Neural progenitor cell (in vitro differentiated cells): Measurements from ENCODE around the gene SERF2.
"Not testable (repeated sequence)": the region's sequence is repeated elsewhere in the genome, so short reads cannot be mapped to it uniquely, and the experiment has no call there.

Experiments used
- EZH2 ChIP-seq: fragments of 200-600 bp; sonication (generic); IDR thresholded peaks from 2 replicates; pipeline ENCODE4 v1.6.1; 2017; ENCODE audit warnings: antibody characterized with exemption, mild to moderate bottlenecking, moderate library complexity
- TF ChIP-seq, protein P1 (sequence below): fragments of 200-600 bp; sonication (generic); IDR thresholded peaks from 2 replicates; pipeline ENCODE4 v1.5.1; 2017; ENCODE audit warnings: antibody characterized with exemption, mild to moderate bottlenecking

DNA sequence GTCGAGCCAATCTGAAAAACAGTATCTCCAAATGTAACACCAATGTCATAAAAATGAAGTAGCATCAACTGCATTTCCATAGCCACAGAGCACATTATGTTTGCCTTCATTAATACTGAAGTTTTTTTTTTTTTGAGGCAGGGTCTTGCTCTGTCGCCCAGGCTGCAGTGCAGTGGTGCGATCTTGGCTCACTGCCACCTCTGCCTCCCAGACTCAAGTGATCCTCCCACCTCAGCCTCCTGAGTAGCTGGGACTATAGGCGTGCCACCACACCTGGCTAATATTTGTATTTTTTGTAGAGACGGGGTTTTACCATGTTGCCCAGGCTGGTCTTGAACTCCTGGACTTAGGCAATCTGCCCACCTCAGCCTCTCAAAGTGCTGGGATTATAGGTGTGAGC, 22.9 kb downstream of the SERF2 start:
- TF ChIP-seq, protein P1, sequence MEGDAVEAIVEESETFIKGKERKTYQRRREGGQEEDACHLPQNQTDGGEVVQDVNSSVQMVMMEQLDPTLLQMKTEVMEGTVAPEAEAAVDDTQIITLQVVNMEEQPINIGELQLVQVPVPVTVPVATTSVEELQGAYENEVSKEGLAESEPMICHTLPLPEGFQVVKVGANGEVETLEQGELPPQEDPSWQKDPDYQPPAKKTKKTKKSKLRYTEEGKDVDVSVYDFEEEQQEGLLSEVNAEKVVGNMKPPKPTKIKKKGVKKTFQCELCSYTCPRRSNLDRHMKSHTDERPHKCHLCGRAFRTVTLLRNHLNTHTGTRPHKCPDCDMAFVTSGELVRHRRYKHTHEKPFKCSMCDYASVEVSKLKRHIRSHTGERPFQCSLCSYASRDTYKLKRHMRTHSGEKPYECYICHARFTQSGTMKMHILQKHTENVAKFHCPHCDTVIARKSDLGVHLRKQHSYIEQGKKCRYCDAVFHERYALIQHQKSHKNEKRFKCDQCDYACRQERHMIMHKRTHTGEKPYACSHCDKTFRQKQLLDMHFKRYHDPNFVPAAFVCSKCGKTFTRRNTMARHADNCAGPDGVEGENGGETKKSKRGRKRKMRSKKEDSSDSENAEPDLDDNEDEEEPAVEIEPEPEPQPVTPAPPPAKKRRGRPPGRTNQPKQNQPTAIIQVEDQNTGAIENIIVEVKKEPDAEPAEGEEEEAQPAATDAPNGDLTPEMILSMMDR: not testable (repeated sequence)
- TF ChIP-seq EZH2: not testable (repeated sequence)
